Stimulated activated CD4-positive, alpha-beta T cell treated with anti-CD3 and anti-CD28 coated beads, Interleukin-12 subunit alpha, Interleukin-12 subunit beta, amount 100 ng/mL, for 48 hours (primary cell): ENCODE measurements around the gene PEX3.
"Not testable (repeated sequence)": the region's sequence is repeated elsewhere in the genome, so short reads cannot be mapped to it uniquely, and the experiment has no call there.

Experiments used
- DNase-seq, 3 donors: peaks; one replicate each; pipeline ENCODE4 v3.0.0-alpha.2; 2020; ENCODE audit warnings: low read depth in 2 of 3, low spot score in 1 of 3

PEX3 gene

DNA sequence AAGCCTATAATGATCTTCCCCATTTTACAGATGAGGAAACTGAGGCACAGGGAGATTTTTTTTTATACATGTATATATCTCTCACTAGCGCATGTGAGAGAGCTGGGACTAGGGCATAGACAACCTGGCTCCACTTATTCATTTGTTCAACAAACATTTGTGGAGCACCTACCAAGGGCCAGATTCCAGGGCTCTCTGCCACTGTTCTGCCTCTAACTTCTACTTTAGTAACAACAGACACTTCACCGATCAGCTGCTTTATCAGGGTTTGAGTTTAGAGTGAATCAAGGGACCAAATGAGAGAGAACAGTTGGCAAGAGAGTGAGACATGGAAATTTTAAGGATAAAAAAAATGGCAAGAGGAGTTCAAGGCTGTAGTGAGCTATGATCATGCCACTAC, 7.5 kb upstream of the PEX3 start:
- no peak for DNase-seq

DNA sequence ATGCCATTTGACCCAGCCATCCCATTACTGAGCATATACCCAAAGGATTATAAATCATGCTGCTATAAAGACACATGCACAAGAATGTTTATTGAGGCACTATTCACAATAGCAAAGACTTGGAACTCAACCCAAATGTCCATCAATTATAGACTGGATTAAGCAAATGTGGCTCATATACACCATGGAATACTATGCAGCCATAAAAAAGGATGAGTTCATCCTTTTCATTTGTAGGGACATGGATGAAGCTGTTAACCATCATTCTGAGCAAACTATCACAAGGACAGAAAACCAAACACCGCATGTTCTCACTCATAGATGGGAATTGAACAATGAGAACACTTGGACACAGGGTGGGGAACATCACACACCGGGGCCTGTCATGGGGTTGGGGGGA, 2.7 kb upstream of the PEX3 start:
- DNase-seq: not testable (repeated sequence)

DNA sequence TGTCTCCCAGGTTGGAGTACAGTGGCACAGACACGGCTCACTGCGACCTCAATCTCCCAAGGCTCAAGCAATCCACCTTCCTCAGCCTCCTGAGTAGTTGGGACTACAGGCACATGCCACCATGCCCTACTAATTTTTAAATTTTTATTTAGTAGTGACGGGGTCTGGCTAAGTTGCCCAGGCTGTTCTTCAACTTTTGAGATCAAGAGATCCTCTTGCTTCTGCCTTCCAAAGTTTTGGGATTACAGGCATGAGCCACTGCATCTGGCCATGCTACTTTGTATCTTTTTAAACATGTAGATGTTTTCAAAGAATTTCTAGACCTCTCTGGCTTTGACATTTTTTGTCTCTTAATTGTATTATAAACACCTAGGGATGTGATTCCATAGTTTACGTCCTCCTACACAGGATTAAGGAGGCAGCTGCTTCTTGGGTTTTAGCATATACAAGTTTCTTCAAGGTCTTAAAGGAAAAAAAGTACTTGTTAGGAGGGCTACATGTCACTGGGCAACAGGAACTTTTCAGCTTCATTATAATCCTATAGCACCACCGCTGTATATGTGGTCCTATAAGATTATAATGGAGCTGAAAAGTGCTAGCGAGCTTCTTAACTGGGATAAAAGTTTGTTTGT, 1.4 kb upstream of the PEX3 start:
- no peak for DNase-seq

DNA sequence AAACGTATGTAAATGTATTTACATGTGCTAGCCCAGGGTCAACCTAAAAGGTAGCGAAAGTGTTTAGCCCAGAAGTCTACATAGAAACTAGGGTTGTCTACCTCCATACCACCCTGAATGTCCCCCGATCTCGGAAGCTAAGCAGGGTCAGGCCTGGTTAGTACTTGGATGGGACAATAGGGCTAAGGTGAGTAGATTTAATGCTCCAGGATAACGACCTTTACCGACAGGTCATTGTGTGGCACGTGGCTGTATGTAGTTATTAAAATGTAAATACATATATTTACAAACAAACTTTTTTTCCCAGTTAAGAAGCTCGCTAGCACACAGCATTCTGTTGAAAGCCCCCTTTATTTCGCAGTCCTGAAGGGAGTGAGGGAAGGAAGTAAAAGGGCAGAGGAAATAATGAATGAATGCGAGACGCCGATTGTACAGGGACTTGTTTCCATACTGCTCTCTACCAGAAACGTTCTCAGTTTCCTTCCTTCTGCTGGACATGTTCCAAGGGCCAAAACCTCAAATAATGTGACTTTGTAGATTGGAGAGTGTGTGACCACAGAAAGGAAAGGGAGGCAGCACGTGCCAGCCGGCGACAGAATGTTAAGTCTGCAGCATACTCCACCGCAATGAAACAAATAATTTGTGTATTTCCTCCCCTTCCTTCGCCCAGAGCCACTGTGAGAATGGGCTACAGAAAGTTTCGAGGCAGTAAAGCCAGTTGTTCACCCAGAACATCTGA, 722 bp upstream of the PEX3 start:
- DNase-seq: peak in 1 of 3 donors; percentile 35

DNA sequence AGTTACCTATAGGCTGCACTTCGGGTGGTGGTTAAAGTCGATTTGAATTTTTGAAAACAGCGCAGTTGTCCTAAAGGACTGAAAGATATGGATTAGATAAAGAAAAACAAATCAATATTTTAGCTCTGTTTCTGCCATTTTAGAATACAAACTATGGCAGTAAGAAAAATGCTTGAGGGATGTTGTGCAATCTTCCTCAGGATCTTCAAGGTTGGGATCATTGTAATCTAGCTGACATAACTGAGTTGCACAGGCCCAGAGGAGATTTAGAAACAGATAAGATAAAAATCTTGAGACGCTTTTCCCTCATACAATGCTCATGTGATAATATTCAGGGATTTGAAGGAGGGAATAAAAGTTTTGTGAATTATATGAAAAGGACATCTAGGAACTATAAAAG, 926 bp downstream of the PEX3 start:
- DNase-seq: no peak

DNA sequence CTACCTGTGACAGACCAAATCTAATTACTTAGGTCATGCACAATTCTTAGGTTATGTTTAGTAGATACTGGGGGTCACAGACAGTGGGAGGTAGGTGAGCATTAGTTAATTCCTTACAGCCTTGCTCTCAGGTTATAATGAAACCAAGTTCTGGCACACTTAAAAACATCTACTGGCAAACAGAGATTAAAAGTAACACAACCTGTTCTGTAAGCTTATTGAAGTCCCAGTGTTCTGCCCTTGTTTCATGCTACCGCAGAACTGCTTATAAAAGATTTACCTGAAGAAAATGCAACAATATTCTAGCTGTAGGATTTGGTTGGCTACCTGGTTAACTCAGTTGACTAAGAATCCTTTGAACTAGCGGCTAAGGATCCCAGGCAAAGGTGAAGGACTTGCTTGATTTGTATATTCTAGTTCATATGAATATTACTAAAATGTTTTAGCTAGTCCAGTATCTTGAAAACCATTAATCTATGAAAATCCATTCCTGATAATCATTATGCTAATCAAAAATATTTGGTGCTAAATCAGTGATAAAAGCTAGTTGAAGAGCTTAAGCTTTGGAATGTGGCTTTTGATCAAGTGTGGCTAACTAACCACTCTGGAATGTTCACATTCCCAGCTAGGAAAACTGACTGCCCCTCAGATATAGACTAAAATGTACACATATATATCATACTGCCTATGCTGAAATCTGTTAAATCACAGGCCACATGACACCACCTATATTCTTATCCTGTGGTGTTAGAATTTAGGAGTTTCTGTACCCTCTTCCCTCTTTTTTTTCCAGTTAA, 7.2 kb downstream of the PEX3 start:
- no peak for DNase-seq

DNA sequence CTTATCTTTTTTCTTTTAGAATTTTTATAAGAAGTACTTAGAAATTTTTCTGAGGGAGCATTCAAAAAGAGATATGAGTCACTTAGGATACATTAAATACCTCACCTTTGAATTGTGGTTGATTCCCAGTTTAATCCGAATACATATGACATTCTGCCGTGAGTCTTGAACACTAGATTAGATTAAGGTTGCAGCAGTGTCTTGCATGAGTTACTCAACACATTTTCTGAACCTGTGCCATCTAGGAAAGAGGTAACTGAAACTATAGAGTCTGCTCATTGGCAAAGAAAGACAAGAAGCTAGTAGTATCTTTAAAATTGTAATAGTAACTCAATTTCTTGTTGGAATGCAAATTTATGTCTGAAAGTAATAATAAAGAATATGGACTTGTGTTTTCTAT, 14.9 kb downstream of the PEX3 start:
- DNase-seq: no peak

DNA sequence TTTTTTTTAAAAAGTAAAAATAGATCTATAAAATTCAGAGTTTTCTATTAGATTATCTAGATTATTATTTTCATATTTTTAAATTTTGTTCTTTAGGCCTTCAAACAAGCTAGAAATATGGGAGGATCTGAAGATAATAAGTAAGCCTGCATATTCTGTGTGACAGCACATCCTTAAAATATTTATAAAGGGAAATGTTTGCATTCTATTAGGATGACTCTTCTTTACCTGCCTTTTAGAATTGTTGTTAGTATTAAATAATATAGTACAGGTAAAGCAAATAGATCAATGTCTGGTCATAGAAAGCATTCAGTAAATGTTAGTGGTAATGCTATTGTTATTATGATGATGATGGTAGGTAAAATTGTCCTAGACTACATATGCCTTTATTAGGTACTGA, 17.4 kb downstream of the PEX3 start:
- DNase-seq: no peak

DNA sequence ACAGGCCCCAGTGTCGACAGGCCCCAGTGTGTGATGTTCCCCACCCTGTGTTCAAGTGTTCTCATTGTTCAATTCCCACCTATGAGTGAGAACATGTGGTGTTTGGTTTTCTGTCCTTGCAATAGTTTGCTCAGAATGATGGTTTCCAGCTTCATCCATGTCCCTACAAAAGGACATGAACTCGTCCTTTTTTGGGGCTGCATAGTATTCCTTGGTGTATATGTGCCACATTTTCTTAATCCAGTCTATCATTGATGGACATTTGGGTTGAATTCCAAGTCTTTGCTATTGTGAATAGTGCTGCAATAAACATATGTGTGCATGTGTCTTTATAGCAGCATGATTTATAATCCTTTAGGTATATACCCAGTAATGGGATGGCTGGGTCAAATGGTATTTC, 18.2 kb downstream of the PEX3 start:
- not testable (repeated sequence) for DNase-seq

DNA sequence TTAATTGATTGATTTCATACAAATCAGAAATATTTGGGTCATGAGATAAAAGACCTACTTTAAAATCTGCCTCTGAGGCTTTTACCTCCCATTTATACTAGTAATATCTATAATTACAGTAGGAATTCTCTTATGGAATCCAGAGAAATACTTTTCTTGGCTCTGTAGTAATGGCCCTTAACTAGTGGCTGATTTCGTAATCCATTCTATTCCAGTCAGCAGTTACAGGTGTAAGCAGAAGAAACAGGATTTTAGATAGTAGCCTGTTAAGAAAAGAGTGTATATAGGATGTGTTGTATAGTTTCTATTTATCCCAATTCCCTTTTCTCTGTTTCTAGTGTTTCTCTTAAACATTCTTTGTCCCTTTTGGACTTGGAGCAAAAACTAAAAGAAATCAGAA, 21.2 kb downstream of the PEX3 start:
- DNase-seq: no peak

DNA sequence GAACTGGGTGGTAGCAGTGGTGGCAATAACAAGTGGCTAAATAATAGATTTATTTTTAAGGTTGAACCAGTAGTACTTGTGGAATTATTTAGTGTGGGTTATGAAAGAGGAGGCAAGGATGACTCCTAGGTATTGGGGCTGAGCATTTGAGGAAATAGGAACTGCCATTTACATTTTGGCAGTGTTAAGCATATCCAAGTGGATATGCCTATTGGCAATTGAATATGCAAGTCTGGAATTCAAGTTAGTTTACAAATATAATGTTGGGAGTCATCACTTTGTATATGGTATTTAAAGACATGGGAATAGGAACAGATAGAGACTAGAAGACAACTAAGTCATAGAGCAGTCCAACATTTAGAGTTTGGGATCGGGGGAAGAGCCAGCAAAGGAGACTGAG, 25.9 kb downstream of the PEX3 start:
- no peak for DNase-seq

DNA sequence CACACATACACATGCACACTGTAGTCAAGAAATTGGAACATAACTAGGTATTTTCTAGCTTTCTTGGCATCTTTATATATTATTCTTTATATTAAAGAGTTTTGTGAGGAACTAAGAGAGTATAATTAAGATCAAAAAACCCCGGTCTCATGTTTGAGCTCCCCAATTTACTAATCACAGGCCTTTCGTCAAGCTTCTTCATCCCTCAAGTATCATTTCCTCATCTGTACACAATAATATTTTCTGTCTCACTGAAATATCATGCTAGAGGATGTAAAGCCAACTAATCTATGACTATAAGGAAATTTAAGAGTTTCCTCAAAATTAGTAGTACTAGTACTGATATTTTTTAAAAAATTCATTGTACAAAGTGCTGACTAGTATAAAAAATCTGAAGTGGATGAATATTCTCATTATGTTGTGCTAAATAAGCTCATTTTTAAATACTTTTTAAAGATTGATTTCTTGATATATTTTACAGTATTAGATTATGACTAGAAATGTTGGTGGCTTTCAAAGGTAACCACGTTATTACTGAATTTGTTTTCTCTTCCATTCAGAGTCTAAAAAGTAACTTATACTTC, 28.0 kb downstream of the PEX3 start:
- DNase-seq: no peak

DNA sequence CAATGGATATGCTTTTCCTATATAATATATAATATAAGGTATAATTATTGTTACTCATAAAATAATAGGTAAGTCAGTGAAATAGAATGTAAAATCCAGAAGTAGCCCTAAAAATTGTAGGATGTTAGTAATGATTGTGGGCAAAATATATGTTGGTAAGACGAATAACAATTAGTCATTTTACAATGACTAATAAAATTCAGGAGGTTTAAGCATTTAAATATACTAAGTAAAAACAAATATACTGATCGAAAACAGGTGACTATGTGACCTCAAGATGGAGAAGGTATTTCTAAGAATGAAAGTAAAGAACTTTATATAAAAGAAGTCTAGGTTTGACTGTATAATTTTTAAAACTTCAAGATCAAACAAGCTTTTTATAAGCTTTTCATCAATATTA, 32.0 kb downstream of the PEX3 start:
- DNase-seq: no peak

DNA sequence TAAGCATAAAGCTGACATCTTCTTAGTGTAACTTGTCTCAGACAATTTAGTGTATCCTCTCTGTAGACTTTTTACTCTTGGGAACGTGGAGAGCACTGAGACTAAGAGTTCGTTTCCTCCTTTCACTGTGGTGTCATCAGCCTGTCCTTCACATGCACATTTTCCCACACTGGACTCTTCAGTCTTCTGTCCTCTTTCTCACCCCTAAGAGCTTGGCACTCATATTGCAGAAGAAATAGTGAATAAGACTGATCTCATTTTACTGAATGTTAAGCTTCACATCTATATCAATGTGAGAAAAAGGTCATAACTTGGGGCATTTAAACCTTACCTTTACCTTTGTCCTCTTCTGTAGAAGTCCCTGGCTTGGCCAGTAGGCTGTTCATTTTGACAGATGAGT, 35.4 kb downstream of the PEX3 start:
- DNase-seq: no peak

DNA sequence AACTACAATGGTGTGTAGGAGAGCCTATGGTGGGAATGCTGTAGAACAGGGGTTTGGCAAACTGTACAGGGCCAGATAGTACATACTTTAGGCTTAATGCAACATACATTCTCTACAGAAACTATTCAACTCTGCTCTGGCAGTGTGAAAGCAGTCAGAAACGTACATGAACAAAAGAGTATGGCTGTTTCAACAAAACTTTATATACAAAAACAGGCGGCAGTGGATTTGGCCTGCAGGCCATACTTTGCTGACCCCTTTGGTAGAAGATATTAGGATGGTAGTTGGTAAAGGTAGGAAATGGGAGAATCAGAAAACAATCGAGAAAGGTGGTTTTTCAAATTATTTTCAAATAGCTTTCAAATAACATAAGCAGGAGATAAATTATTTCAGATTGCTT, 36.1 kb downstream of the PEX3 start:
- no peak for DNase-seq

DNA sequence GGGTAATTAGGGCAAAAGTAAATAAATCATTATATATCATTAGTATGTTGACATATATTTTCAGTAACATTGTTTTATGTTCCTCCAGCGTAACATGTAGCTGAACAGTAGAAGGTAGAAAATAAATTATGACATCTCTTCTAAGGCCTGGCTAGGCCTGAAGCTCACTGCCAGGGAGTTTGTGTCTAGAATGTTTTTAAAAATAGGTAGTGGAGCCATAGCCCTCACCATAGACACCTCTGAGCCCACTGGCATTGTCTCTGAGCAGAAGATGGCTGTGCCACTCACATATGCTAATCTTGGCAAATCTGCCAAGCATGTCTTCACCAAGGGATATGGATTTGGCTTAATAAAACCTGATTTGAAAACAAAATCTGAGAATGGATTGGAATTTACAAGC, 39.6 kb downstream of the PEX3 start:
- no peak for DNase-seq

DNA sequence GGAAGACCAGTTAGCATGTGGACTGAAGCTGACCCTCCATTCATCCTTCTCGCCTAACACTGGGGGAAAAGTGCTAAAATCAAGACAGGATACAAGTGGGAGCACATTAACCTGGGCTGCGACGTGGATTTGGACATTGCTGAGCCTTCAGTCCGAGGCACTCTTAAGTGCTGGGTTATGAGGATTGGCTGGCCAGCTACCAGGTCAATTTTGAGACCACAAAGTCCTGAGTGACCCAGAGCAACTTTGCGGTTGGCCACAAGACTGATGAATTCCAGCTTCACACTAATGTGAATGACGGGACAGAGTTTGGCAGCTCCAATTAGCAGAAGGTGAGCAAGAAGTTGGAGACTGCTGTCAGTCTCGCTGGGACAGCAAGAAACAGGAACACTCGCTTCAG, 40.2 kb downstream of the PEX3 start:
- no peak for DNase-seq

DNA sequence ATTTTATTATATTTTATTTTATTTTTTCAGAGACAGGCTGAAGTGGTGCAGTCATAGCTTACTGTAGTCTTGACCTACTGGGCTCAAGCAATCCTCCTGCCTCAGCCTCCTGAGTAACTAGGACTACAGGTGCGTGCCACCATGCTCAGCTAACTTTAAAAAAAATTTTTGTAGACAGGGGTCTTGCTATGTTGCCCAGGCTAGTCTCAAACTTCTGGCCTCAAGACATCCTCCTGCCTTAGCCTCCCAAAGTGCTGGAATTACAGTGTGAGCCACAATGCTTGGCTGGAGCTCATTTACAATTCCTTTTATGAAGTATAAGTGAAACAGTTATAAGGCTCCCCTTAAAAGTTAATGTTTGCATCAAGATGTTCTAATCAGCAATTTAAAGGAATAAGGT, 46.4 kb downstream of the PEX3 start:
- no peak for DNase-seq

DNA sequence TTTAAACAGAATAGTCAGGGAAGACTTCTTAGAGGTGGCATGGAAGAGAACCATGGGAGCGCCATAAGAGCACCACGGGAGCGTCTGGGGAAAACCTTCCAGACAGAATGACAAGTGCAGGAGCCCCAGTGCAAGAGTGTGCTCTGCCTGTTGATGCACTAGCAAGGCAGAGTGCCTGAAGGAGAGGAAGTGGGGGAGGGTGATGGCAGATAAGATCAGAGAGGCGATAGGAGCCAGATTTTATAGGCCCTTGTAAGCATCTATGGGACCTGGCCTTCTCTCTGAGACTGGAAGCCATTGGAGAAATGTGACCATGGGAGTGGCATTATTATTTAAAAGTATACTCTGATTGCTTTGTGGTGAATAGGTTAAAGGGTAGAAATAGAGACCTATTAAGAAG, 47.8 kb downstream of the PEX3 start:
- no peak for DNase-seq

DNA sequence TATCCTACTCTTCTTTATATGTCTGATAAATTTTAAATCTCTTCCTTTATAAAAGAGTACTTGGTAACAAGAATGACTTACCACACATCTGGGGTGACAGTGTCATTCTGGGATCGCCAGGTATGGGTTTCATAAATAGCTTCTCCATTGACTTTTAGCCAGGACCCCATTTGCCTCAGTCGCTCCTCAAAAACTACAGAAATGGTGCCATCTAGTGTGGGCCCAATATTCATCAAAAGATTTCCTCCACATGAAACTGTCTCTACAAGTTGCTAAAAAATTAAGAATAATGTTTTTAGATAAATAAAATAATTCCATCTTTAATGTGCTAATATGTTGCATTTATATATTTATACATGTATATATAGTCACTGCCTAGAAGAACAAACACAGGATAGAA, 51.2 kb downstream of the PEX3 start:
- DNase-seq: no peak

DNA sequence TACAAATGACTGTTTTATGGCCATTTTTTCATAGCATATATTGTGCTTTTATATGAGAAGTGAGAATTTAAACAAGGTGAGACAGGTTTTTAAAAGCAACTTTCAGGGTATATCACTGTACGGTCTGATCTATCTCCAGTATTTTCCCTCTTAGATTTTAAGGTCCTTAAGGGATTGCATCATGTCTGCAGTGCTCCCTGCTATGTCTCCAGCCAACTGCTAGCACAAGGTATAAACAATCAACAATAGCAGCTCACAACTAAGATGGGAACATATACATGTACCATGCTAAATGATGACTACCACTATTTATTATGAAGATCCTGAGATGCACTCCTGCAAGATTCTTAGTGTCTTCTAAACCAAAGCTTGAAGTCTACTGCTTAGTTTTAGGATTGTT, 53.8 kb downstream of the PEX3 start:
- DNase-seq: no peak

DNA sequence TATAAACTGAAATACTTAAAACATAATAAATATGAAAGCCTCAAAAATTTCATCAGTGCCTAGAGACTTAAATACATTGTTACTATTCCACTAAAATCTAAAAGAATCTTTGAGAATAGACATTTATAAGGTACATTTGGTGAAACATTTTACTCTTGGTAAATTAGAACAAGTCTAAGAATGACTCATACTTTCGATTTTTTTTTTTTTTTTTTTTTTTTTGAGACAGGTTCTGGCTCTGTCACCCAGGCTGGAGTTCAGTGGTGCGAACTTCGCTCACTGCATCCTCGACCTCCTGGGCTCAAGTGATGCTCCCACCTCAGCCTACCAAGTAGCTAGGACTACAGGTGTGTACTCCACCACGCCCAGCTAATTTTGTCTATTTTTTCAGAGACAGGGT, 54.5 kb downstream of the PEX3 start:
- no peak for DNase-seq
